8988T (cell line): ENCODE data around the gene HOXC6.

Experiments used
- DNase-seq: peaks from one replicate; pipeline ENCODE4 v3.0.0; 2011

Gene HOXC6

DNA sequence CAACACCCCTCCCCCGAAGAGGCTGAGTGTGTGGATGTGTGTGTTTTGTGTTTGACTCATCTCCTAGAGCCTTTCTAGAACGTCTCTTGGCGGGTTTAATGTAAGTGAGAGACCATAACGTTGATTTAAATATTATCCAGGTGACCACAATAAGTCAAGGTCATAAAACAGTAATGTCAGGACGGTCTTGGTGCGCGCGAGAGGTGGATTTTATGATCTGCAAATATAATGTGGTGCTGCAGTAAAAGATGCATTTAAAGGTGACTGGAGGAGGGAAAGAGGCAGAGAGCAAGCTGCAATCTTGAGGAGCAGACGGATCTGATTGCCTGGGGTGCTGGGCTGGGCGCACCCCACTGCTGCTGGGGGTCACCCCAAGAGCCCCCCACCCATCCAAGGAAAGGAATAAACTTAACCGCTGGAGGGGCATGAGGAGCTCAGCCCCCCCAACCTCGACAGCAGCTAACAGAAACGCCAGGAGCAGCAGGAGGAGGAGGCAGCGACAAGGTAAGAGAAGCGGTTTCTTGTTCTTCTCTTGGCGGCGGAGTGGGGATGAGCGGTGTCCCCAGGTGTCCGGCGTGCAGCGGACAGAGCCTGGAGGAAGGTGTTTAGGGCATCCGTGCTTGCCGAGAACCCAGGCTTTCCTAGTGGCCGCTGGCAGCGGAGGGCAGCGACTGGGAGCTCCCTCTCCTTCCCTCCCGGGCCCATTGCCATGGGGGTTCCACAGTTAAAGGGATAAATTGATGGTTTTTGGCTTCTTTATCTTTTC, 37.7 kb upstream of the HOXC6 start:
- no peak for DNase-seq

DNA sequence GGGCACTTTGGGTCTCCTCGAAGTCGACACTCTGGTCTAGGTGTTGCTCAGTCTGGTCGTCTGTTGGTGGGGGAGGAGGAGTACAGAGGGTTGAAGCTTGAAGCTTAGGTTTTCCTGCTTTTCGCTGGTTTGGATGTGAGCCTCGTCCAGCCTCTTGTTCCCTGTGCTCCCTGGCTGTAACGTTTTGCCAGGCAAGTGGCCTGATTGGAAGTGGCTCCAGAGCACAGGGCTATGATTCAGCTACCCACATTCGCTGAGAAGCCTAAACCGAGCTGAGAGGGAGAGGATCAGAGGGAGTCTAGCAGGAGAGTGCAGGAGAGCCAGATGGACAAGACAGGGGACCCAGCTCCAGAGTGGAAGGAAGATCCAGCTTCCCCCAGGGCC, 37.2 kb upstream of the HOXC6 start:
- no peak for DNase-seq

DNA sequence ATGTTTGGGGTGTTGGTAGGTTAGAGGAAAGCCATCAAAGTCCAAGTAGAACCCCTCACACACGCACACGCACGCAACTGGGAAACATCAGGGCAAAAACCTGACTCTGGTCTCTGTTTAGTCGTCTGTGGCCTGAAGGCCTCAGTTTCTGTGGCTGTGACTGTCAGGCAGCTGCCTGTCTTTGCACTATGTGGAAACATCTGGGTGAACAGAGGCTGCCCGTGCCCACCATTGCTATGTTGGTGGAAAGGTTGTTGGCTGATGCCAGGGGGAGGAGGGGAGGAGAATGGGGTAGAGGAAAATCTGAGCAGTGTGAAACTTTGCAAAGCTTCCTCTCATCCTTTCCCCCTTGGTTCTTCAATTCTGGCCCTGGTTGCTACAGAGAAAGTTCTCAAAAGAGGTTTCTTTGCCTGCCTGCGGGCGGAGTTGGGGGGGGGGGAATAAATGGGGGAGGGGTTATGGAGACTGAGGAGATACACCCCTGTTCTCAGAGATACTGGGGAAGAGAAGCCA, 35.8 kb upstream of the HOXC6 start:
- no peak for DNase-seq

DNA sequence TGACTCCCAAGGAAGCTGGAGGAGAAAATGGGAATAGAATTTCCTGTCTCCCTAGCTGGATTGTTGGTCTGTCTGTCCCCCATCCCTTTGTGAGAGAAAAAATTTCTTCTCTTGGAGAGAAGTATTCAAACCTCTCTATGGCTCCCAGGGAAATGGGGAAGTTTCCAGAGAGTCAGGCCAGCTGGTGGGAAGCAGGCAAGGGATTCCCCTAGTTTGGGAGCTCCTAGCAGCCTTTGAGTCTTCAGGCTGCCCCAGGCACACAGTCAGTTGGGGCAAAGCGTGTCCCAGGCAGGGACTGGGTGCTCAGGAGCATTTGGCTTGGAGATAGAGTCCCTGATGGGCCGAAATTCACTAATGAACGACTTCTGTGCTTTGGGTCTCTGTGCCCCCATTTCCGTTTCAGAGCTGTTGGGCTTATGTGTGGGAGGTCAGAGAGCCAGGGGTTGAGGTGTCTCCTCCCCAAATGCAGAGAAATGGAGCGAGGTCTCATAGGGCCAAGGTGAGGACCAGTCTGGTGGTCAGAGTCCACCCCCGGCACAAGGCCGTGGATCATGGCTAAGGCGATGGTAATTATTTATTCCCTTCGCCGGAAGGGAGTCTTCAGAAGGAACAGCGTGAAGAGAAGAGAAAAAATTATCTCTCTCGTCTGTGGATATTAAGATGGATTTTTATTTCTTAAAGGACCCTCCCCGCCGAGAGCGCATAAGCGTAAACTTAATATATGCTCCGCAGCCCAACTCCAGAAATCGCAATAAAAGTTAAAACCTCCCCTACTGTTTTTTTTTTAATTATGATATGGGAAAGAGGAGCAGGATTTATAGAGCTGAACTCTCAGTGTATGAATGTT, 34.9 kb upstream of the HOXC6 start:
- no peak for DNase-seq

DNA sequence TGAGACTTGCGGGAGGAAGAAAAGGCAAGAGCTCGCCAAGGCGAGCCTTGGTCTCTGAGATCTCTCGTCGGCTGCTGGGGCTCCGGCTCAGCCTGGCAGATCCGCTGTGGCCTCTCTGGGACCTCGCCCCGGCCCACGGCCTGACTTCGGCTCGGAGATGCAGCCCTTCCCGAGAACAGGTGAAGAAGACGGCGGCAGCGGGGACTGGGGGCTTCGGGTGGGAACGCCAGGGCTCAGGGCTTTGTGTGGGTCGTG, 34.3 kb upstream of the HOXC6 start:
- no peak for DNase-seq

DNA sequence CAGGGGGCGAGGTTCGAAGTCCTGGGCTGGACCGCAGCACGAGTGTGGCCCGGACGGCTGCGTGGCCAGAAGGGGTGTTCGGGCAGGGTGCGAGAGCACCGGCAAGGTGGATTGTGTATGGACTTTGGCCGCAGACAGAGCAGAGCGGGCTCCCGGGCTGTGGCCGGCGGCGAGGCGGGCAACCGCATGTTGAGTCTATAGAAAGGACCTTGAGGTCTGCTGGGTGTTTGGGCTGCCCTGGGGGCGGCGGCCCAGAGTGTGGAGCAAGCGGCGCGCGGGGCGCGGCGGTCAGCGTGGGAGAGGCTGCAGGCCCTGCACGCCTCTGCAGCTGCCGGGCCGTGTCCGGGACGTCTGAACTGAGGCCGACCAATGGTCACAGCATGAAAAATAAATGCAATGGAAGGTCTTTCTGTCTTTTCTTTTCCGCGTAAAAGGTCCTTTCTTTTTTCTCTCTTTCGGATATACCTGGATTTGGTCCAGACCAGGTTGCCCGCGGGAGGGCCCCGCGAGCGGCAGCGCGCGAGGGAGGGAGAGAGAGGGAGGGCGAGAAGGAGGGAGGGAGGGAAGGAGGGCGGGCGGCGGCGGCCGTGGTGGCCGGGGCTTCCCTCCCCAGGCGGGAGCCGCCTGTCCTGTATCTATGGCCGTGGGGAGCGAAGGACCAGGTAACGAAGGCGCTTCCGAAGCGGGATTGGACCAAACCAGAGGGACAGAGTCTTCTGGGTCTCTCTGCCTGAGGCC, 33.8 kb upstream of the HOXC6 start:
- no peak for DNase-seq

DNA sequence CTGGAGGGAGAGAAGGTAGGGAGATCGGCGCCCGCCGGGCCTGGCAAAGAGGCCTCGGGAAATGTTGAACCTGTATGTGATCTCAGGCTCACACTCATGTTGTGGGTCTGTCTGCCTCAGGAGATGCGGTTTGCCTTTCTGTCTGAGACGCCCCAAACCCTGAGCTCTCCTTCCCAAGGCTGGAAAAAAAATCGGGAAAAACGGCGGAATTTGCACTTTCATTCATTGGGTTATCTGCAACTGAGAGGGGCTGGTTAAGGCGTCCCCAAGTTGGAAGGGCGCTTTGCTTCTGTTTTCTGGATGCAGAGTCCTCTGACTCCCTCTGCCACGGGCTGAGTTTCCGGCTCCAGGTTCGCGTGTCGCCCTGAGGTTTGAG, 33.2 kb upstream of the HOXC6 start:
- no peak for DNase-seq

DNA sequence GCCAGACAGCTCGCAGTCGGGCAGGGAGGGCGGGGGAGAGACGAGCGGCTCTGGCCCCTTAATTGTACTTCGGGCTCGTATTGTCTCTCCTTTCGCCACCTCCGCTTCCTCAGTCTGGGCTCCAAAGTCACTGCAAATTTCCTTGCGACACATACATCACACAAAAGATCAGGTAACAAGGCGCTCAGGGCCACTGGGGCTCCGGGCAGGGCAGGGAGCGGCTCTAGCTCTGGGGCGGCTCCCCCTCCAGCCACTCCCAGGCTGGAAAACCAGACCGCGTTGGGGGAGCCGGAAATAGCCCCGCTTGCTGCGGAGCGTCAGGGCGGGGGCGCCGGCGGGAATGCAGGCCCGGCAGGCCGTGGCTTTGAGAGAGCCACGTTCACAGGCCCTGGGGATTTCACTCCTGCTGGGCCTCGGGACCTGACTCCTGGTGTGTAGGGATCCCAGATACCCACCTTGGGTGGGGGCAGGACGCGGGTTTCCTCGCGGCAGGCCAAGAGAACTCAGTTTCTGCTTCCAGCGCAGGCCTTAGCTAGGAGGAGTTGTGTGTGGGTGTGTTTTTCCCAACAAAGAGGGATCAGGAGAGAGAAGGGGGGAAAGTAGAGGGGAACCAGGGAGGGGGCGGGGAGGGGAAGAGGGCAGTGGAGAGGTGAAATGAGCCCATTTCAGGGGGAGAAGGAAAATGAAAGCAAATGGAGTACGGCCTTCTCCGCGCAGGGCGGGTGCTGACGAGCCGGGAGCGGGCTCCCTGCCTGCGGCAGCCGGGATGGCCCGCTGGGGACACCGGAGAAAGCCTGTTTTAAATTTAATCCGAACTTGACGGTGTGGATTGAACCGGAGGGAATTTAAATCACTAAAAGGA, 32.6 kb upstream of the HOXC6 start:
- peak; percentile 88 for DNase-seq

DNA sequence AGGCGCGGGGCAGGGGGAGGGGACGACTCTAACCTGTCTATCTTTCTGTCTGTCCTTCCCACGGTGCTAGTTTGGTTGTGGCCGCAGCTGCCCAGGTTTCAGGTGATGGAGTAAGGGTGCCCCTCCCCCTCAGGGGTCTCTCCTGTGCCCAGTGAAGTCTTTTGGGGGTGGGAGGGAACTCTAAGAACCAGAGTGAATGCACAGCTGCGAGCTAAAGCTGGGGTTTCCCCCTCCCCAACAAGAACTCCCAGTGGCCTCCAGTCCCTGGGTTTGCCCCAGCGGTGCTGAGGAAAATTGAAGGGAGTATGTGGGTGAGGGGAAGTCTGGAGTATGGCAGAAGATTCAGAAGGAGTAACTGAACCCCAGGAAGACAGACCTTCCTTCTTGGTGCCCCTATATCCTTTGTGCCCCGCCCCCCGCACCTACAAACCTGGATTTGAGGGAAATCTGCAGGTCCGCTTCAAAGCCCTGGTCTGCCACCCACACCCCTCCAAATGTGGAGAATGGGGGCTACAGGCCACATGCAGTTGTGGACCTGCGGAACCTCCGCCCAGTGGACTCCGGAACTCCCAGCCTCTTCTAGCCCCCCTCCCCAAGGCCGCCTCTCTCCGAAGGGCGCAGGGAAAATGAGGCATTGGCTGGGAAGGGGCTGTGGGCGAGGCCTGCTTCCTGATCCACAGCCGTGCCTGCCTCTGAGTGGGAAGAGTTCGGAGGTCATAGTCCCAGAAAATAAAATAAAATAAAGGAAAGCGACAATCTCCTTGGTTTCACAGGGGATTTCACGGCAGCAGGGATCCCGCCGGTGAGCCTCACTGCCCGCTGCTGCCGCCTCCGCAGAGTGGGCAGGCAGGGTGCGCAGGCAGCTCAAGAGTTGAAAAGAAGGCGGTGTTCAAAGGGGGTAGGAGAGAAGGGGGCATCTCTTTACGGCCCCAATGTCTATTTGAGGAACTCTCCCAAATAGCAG, 31.7 kb upstream of the HOXC6 start:
- DNase-seq: no peak

DNA sequence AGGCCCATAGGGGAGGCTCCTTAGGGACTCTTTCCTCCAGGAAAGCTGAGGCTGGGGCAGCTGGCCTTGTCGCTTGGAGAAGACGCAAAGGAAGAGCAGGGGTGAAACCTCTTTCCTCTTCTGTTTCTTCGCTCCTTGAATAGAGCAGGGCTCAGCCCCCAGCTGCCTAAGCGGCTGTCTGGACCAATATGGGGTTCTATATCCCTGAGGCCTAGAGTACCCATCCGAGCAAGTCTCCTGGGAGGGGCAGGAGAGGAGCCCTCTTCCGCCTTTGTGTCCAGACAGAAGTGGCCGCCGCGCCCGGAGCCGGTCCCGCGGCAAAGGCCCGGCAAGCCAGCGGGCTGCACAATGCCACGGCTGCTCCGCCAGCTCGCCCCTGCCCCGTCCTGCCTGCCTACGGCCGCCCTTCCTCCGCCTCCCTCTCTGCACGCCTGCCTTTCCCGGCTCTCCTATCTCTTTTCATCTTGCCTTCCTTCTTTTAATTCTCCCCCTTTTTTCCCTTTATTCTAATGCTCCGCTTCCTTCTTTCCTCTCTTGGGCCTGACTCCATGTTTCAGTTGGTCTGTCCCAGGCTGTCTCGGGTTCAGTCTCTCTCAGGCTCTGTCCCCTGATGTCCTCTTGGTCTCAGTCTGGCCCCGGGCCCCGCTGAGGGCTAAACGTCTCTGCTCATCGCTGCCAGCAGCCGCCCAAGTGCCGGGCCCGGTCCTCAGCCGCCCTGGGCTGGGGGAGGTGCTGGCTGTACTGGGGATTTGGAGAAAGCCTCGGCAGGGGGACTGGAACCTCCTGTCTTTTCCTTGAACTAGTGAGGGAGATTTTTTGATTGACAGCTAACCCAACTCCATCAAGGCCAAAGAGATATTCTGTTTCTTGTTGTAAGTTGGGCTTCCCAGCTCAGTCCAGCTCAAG, 30.8 kb upstream of the HOXC6 start:
- no peak for DNase-seq

DNA sequence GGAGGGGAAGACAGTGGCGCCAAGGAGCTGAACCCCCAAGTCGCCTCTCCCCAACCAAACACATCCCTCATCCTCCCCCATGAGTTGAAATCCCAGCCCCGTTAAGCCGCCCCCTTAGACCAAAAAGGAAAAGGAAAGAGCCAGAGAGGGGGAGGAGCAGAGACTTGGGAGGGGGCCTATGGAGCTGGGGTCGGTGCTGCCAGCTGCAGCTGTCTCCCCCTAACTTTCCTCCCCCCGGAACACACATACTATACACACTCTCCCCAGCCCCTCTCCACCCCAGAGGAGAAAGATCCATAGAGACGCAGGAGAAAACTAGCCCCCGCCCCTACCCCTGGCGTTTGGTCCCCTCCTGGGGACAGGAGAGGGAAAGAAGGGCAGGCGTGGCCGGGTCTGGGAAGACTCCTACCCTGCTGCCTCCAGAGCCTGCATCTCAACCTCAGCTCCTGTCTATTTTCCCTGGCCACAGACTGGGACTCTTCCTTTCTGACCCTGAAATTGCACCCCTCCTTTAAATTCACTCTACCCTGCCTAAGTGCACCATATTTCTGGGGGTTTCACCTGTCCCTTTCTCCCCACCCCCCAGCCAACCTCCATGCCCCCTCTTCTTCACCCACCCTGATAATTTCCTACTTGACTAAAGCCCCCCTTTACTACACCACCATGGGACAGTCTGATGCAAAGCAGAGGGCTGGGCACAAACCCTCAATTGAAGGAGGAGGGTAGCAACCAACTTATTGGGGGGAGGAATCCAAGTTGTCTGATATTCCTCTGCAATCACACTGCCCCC, 29.9 kb upstream of the HOXC6 start:
- DNase-seq: no peak

DNA sequence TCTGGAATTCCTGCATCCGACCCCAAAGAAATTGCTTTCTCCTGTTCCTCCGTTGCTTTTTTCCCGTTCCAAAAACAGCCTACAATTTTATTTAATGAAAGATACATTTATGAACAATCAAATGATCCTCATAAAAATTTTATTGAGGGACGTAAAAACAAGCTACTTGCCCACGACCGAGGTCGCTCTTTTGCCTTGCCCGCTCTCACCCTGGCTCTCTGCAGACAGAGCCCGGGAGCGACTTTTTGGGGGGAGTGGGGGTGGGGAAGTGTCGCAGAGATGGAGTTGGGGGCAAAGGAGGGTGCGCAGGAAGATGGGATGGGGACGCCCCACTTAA, 29.4 kb upstream of the HOXC6 start:
- no peak for DNase-seq

DNA sequence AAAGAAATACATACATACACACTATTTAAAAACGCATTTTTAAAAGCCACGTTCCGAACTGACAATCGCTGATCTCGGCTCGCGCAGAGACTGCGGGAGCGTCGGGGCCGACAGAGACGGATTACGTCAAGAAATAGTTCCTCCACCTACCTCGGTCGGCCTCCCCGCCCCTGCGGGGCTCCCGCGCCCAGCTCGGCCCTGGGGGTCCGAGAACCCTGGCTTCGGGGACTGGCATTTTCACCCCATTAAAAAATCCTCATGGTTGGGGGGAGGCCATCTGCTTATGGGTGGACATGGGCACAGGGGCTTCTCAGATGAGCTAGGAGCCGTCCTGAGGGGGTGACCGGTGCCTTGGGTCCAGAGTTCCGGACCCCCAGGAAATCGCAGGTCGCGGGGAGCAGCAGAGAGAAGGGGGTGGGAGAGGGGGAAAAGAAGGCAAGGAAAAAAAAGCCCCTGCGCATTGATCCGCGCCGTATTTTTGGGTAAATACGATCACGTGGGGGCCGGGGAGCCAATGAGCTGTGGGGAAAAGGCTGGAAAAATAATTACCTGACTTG, 28.6 kb upstream of the HOXC6 start:
- no peak for DNase-seq

DNA sequence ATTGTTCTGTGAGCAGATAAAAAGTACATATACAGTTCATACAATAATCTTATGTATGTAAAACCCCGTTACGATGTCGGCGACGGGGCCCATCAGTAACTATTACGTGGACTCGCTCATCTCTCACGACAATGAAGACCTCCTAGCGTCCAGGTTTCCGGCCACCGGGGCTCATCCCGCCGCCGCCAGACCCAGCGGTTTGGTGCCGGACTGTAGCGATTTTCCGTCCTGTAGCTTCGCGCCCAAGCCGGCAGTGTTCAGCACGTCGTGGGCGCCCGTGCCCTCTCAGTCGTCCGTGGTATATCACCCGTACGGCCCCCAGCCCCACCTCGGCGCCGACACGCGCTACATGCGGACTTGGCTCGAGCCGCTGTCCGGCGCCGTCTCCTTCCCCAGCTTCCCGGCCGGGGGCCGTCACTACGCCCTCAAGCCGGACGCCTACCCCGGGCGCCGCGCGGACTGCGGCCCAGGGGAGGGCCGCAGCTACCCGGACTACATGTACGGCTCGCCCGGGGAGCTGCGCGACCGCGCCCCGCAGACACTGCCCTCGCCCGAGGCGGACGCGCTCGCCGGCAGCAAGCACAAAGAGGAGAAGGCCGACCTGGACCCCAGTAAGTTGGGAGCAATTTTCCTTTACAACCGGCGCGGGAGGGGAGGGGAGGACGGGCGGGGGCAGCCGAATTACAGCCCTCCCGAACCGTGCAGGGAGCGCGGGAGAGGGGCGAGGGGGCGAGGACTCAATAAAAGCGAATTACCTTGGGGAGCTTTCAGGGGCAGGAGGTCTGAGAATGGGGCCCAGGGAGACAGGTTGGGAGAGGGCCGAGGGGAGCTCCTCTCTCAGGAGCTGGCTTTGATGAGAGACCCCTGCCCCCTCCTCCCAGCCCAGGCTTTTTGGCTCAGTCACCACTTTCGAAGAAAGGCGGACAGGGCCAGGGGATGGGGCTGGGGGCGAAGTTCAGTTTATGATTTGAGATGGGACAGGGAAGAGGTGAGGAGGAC, 27.8 kb upstream of the HOXC6 start, which contains the start of gene HOXC9:
TSS of gene HOXC9 (plus strand) at position 46 of the 999 bp plus-strand sequence. CDS start at position 74, 28 bp downstream.
- no peak for DNase-seq

DNA sequence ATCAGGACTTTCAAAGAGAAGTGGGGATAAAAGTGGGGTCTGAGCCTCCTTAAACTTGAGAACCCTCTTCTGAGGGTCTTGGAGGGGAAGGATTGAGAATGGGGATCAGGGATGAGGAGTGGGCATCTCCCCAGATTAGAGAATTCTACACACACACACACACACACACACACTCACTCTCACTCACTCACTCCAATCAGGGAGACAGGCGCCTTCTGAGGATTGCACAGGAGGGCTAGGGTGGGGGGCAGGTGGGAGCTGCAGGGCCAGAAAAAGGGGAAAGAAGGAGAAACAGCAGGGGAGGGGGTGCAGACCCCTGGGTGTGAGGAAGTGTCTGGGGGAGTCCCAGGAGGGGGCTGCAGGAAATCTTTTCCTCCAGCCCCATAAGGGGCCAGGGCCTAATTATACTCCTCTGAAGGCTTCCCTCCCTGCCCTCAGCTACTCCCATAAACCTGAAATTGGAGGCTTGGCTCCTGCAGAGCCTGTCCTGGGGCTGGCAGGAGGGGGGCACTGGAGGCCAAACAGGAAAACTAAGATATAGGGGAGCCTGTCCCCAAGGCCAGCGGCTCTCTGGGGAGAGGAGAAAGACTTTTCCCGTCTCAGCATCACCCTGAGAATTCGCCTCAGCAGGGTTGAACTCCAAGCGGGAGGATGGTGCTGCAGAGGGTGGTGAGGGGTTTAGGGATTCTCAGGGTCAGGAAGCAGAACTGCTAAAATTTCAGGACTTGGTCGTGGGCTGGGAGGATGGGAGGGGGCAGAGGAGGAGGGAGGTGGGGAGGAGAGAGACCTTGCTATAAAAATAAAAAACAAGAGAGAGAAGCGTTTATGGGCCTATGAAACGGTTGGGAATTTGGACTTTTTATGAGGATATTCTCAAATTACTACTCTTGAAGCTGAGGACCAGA, 26.7 kb upstream of the HOXC6 start:
- DNase-seq: no peak

DNA sequence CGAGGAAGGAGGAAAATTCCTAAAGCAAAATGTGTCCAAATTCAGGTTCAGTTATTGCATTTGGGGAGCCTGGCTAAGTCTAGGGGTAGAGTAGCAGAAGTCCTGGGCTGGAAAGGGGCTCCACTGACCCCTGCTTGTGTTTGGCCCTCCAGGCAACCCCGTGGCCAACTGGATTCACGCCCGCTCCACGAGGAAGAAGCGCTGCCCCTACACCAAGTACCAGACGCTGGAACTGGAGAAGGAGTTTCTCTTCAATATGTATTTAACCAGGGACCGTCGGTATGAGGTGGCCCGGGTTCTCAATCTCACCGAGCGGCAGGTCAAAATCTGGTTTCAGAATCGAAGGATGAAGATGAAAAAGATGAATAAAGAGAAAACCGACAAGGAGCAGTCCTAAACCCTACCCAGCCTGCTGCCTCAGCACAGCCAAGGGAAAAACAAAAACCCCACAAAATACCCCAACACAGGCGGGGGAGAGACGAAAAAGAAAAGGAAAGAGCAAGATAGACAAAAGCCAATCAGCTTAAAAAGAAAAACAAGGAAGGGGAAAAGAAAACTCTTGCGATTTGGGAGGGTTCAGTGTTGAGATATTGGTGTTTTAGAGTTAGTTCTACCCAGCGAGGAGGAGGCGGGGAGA, 25.8 kb upstream of the HOXC6 start:
- no peak for DNase-seq
